HG03066 (cell line): ENCODE data around the gene ZNF318.

Source experiments
- ATAC-seq: cut with Tn5 transposase; IDR thresholded peaks from one replicate; pipeline ENCODE4 v1.9.1; 2021; ENCODE audit warnings: low read depth; ENCODE audit not compliant: unreplicated experiment

ZNF318 gene

DNA sequence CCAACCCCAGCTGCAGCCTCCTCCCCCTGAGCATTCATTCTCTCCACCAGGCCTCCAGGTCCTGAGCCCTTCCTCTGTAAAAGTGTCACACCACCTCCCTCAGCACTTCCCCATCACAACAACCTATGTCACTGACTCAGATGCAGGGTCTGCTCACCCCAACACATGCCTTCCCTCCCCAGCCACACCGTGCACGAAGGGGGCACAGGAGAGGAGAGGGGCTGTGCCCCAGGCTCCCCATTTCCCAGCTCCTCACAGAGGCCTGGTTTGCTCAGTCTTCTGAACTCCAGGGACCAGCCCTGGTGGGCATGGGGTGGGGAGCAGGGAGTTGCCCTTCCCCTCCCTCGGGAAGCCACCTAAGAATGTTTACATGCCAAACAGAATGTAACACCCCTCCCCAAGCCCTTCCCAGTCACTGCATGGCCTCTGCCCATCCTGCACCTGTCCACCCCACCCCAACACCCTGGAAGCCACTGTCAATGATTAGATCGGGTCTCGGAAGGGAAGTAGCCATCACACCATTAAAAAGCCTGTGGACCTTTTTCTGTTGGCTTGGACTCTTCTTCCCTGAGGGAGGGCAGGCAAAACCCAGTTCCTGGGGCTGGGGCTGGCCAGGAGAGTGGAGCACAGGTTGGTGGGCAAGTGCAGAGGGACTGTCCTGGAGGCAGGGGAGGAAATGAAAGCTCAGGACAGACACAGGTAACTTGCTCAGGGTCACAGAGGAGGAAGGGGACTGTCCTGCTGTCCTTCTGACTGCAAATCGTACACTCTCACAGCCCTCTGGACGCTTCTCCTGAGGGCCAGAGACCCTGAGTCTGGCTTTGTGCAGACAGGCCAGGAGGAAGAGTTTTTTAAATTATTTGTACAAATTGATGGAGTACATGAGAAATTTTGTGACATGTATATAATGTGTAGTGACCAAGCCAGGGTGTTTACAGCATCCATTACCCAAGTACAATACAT is 81.4 kb downstream of the ZNF318 start:
- ATAC-seq, result no peak

DNA sequence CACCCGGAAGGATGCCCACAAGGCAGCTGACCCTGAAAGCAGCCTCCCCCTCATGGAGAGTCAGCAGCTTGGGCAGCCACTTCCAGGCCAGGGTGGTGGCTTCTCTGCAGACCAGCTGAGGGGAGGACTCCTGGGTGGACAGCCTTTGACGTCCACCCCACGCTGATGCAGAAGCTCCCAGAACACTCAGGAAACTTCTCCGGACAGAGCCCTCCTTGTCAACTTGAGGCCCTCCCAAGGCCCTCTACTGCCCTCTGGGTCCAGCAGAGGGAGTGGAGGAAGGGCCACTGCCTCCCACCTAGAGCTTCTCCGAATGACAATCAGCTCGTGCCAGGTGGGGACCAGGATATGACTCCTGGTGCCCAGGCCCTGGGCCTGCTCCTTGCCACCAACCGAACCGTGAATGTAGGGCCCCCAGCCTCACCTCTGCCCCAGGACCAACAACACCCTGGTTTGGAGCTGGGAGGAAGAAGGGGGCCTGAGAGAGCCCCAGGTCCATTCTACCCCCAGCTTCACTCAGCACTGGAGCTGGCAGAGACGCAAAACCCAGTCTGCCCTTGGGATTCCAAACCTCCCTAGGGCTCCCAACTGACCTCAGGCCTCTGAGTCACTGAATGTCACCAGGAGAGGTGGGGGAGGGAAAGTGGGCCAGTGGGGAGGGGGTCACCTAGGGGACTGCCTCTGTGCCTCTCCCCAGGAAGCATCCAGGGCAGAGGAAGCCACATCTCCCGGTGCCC is 82.3 kb downstream of the ZNF318 start:
- ATAC-seq, result no peak

GRCh38 chr6:43286456-43286979 is 82.9 kb downstream of the ZNF318 start:
- ATAC-seq, result no peak
